Epithelial cell of esophagus (primary cell): ENCODE results near the gene GBA2.

Experiments used
- DNase-seq: peaks from one replicate; pipeline ENCODE4 v3.0.0; 2010; ENCODE audit warnings: low read depth
- H3K4me3 ChIP-seq: 2 replicates; pipeline ENCODE4 v1.5.1; 2011; ENCODE audit warnings: mild to moderate bottlenecking, low read length, control low read depth
- CTCF ChIP-seq: IDR thresholded peaks from 2 replicates; pipeline ENCODE4 v1.5.1; 2011; ENCODE audit warnings: low read depth, mild to moderate bottlenecking, low read length, control low read depth, inconsistent platforms; ENCODE audit not compliant: insufficient read depth; ENCODE audit errors: missing control alignments

The GBA2 gene

GRCh38 chr9:35791297-35791921, 42.4 kb upstream of the GBA2 start, which contains the start of gene NPR2:
TSS of gene NPR2 (plus strand) at chr9:35791591. CDS start at chr9:35792409, 818 bp downstream.
- peak; percentile 10 for DNase-seq
- TF ChIP-seq CTCF: no peak
- H3K4me3 ChIP-seq: peak within 1 kb of the TSS; percentile 33

- H3K4me3 ChIP-seq: no peak overlapping the region
- TF ChIP-seq CTCF: peak; percentile 89
Observed at GRCh38 chr9:35790385-35791296, 41.6 kb upstream of the GBA2 start.

DNA sequence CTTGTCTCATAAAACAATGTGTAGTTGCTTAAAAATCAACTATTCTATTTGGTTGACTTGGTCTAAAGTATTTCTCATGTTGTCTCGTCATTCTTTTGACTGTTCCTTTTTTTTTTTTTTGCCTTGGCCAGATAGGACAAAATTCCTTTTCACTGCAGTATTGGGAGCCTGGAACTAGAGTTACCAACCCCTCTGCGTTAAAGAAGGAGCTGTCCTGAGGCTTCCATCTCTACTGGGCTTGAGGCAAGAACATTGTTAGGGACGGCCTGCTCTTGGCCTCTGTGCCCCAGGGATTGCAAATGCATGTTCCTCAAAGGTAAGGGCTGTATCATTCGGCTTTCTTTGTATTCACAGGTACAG, 41.0 kb upstream of the GBA2 start:
- TF ChIP-seq CTCF: no peak
- H3K4me3 ChIP-seq: no peak overlapping the region
- DNase-seq: no peak

More at GRCh38 chr9:35790385-35791296, 41.6 kb upstream of the GBA2 start:
- DNase-seq: peak; percentile 81

GRCh38 chr9:35789541-35789940, 40.5 kb upstream of the GBA2 start:
- TF ChIP-seq CTCF: no peak
- H3K4me3 ChIP-seq: no peak overlapping the region

GRCh38 chr9:35783418-35783817, 34.4 kb upstream of the GBA2 start:
- H3K4me3 ChIP-seq: no peak overlapping the region
- TF ChIP-seq CTCF: no peak
- no peak for DNase-seq

More at GRCh38 chr9:35789541-35789940, 40.5 kb upstream of the GBA2 start:
- no peak for DNase-seq

GRCh38 chr9:35781066-35781465, 32.0 kb upstream of the GBA2 start:
- no peak overlapping the region for H3K4me3 ChIP-seq
- TF ChIP-seq CTCF: no peak
- DNase-seq: no peak
